GM12873 (cell line): Measurements from ENCODE around the gene NDUFAF2.

Source experiments
- TF ChIP-seq, protein P1 (sequence below): IDR thresholded peaks from 2 replicates; pipeline ENCODE4 v1.5.1; 2012; ENCODE audit warnings: low read depth, mild to moderate bottlenecking, moderate library complexity, low read length, control low read depth; ENCODE audit not compliant: insufficient read depth; ENCODE audit errors: missing control alignments

The NDUFAF2 gene

DNA sequence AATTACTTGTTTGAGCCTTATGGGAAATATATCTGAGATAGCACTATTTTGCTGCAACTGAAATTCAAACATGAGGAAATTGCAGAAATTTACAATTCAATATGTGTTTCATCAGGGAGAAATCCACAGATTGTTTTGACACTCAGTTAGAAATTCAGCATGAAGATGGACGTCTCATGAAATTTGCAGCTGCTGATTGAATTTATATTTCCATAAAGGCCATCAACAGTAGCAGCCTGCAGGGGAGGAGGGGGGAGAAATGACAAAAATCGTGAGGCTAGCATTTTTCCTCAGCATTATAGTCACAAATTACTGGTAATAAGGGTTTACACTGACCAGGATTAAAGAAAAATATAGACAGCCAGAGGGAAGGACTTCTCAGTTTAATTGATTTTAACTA lies 81.0 kb downstream of the NDUFAF2 start:
- TF ChIP-seq, protein P1, sequence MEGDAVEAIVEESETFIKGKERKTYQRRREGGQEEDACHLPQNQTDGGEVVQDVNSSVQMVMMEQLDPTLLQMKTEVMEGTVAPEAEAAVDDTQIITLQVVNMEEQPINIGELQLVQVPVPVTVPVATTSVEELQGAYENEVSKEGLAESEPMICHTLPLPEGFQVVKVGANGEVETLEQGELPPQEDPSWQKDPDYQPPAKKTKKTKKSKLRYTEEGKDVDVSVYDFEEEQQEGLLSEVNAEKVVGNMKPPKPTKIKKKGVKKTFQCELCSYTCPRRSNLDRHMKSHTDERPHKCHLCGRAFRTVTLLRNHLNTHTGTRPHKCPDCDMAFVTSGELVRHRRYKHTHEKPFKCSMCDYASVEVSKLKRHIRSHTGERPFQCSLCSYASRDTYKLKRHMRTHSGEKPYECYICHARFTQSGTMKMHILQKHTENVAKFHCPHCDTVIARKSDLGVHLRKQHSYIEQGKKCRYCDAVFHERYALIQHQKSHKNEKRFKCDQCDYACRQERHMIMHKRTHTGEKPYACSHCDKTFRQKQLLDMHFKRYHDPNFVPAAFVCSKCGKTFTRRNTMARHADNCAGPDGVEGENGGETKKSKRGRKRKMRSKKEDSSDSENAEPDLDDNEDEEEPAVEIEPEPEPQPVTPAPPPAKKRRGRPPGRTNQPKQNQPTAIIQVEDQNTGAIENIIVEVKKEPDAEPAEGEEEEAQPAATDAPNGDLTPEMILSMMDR, result no peak

DNA sequence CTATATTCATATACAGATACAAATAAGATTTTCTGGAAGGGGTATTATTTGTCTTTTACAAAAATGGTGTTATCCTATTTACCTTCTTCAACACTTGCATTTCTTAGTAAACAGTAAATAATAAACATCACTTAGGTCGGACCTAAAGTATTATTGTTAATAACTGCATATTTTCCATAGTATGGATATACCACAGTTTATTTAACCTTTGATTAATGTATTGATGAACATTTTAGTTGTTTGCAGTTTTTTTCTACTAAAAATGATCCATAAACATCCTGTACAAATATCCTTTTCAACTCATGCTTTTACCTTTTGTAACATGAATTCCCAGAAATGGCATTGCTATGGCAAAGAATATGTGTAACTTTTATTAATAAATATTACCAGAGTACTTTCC lies 83.4 kb downstream of the NDUFAF2 start:
- TF ChIP-seq, protein P1, result no peak

DNA sequence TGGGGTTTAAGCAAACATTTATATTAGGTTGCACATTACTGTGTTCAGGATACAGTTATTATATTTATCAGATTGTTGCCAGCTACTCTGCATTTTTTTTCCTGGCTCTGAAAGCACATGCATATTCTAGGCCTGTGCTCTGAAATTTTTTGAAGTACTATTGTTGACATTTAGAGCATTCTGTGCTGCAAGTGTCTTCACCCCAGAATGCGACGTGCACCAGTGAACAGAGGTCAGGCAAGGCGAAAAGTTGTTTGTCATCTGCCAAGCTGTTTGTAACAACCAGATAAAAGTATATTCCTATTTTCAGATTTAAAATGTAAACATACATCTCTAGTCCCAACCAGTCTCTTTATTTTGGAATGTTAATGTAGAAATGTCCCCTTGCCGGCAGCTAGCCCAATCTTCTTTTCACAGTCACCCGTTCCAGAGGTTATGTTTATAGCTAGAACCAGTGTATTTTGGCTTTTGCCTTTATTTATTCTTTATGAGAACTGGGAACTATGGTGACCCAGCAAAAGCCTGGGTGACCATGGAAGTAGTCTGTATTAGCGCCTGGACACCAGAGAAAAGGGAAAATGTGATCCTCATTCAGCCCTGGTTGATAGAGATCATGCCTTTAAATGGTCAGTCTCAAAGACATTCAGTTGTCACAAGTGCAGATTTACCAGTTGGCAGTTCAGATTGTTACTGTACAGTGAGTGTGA lies 84.6 kb downstream of the NDUFAF2 start:
- TF ChIP-seq, protein P1, result no peak

DNA sequence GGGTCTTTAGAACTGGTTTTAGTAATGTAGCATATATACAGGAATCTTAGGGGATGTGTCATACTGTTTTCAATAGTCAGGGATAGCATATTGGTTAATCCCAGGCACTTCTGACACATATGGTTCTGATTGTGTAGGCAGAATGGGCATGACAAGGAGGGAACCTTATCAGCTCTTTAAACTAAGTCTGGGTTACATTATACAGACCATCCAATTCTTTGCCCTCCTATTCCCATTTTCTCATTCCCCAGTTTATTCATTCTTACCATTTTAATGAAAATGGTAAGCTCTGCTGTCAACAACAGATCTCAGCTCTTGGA lies 85.1 kb downstream of the NDUFAF2 start:
- TF ChIP-seq, protein P1, result no peak

DNA sequence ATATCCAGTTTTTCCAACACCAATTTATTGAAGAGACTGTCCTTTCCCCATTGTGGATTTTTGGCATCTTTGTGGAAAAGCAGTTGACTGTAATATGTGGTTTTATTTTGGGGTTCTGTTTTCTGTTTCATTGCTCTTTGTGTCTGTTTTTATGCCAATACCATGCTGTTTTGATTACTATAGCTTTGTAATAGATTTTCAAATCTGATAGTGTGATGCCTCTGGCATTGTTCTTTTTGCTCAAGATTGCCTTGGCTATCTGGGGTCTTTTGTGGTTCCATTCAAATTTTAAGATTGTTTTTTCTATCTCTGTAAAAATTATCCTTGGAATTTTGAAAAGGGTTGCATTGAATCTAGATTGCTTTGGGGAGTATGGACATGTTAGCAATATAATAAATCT lies 99.5 kb downstream of the NDUFAF2 start:
- TF ChIP-seq, protein P1, result no peak

DNA sequence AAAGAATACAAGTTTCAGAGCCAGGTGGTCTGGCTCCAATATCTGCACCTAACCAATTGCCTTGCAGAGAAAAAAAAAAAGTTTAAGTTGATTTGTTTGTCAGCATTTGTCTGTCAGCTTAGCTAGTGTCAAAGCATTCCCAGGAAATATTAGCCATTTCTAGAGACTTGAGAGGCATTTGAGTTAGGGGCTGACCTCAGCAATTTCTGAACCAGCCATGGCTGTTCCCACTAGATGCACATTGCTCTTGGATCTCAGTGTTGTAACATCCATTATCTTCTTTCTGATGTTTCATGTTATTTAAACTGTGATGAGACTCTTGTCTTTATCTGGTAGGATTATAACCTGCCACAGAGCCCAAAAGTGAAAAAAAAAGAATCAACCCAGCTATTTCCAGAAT lies 102.3 kb downstream of the NDUFAF2 start:
- TF ChIP-seq, protein P1, result no peak

DNA sequence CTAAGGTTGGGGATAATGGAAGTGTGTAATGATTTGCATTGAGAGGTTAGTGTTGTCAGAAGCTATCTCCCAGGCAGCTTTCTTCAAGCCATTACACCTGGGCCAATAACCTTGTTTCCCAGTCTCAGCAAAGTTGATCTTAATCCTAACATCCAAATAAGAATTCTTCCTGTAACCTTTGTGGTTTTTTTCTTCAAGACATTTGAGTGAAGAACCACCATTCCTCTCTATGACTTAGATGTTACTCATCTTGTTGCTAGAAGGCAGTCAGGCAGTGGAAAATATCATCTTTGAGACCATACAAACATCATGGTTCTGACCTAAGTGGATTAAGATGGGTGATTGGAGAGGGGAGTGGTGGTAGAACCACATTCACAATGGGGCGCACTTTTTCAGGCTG lies 103.5 kb downstream of the NDUFAF2 start:
- TF ChIP-seq, protein P1, result no peak
